ENCODE results near the gene SORCS1.
A peak's percentile ranks its signal among the peaks of the same experiment; 100 is the strongest.

Gene SORCS1

DNA sequence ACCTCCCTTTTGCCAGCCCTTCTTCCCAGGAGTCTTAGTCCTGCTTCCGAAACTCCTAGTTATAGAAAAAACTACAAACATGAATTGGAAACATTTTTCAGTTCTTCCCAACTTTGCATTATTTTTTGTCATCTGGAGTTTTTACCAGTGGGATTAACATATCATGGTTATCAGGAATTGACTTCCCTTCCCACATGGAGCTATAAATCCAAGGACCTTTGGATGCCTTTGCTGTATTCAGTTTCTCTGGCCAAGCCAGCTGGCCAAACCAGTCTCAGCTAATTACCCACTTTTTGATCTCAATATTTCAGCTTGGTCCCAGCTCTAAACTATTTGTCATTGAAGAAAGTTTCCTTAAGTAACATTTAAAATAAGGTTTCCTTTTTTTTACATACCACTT is 570.6 kb downstream of the SORCS1 start:
- Histone ChIP-seq H3K9me3 (ENCODE audit: control insufficient read depth, insufficient read depth, low read length) (no peaks in the 10 kb centered on the region), H3K4me3 (ENCODE audit: low read depth, low read length) (no peak overlapping the region), H3K27ac (ENCODE audit: low read depth, low read length) (no peak overlapping the region), H3K27me3 (ENCODE audit: control insufficient read depth, insufficient read depth, low read length) (no peaks in the 10 kb centered on the region), H3K9ac (ENCODE audit: low read depth, low read length) (no peak overlapping the region), H3K4me1 (ENCODE audit: control insufficient read depth, insufficient read depth, low read length) (no peaks in the 10 kb centered on the region), H3K36me3 (ENCODE audit: control insufficient read depth, insufficient read depth, low read length) (no peaks in the 10 kb centered on the region)

DNA sequence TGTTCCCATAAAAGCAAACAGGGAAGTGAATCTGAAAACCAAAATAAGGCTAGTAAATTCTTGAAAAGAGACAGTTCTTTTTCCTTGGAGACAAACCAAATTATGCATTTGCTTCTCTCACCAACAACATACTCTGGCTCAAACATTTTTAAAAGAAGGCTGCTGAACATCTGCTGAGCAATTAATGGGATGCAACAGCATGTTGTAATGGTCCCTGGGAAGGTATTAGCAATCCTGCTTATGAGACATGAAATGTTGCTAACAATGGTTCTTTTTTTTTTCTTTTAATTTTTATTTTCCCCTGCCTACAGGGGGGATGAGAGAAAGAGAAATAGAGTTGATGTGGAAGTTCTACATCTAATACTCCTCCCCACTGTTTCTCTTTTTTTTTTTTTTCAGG is 572.1 kb downstream of the SORCS1 start:
- H3K9me3 ChIP-seq (ENCODE audit: control insufficient read depth, insufficient read depth, low read length): no peaks in the 10 kb centered on the region
- no peak overlapping the region for H3K9ac ChIP-seq (ENCODE audit: low read depth, low read length)
- no peak overlapping the region for H3K4me3 ChIP-seq (ENCODE audit: low read depth, low read length)
- H3K27me3 ChIP-seq (ENCODE audit: control insufficient read depth, insufficient read depth, low read length): no peaks in the 10 kb centered on the region
- H3K36me3 ChIP-seq (ENCODE audit: control insufficient read depth, insufficient read depth, low read length): no peaks in the 10 kb centered on the region
- H3K27ac ChIP-seq (ENCODE audit: low read depth, low read length): no peak overlapping the region
- no peaks in the 10 kb centered on the region for H3K4me1 ChIP-seq (ENCODE audit: control insufficient read depth, insufficient read depth, low read length)

DNA sequence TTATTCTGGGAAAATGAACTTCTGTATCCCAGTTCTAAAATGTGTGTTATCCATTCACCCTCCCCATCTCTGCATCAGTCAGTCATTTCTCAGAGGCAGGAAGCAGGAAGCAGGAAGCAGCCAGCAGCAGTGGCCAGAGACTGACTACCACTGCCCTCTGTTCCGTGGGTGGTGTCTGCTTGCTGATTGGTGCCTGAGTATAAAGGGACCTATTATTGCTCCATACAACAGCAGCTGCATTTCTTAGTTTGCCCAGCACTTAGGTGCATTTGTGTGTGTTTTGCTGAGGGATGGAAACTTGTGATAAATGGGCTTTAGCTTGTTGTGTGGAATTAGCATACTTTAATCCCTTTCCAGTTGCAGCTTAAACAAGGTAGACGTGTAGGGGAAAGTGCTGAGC is 582.2 kb downstream of the SORCS1 start:
- Histone ChIP-seq H3K9me3 (ENCODE audit: control insufficient read depth, insufficient read depth, low read length) (no peaks in the 10 kb centered on the region), H3K36me3 (ENCODE audit: control insufficient read depth, insufficient read depth, low read length) (no peaks in the 10 kb centered on the region), H3K4me3 (ENCODE audit: low read depth, low read length) (no peak overlapping the region), H3K27ac (ENCODE audit: low read depth, low read length) (no peak overlapping the region), H3K27me3 (ENCODE audit: control insufficient read depth, insufficient read depth, low read length) (no peaks in the 10 kb centered on the region), H3K4me1 (ENCODE audit: control insufficient read depth, insufficient read depth, low read length) (peaks cover 7% of the 10 kb centered on the region), H3K9ac (ENCODE audit: low read depth, low read length) (no peak overlapping the region)

- H3K4me3 ChIP-seq (ENCODE audit: low read depth, low read length): peak overlapping the region; percentile 30; the same call in 1 of the 2 replicates
Observed at GRCh38 chr10:106577756-106578155, 586.8 kb downstream of the SORCS1 start.

DNA sequence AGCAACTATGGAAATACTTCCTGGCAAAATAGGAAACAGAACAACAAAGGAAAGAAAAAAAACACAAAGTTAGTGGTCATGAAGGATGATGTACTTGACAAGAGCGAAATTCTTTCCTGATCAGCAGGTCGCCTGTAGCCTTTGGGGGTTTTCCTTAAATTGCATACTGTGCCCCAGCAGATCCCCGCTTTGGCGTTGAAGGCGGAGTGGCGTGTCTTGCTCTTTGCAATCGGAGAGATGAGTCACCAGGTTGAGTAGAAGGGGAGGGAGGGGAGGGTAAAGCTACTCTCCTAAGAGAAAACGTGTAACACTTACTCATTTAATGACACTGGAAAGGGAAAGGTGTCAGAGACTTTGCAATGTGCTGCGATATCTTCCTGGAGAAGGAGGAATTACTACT is 587.2 kb downstream of the SORCS1 start:
- peaks cover 23% of the 10 kb centered on the region for H3K4me1 ChIP-seq (ENCODE audit: control insufficient read depth, insufficient read depth, low read length)
- no peak overlapping the region for H3K9ac ChIP-seq (ENCODE audit: low read depth, low read length)
- H3K36me3 ChIP-seq (ENCODE audit: control insufficient read depth, insufficient read depth, low read length): no peaks in the 10 kb centered on the region
- H3K27me3 ChIP-seq (ENCODE audit: control insufficient read depth, insufficient read depth, low read length): no peaks in the 10 kb centered on the region
- H3K27ac ChIP-seq (ENCODE audit: low read depth, low read length): no peak overlapping the region
- H3K9me3 ChIP-seq (ENCODE audit: control insufficient read depth, insufficient read depth, low read length): no peaks in the 10 kb centered on the region
- peak overlapping the region; percentile 30; the same call in 1 of the 2 replicates for H3K4me3 ChIP-seq (ENCODE audit: low read depth, low read length)

More at GRCh38 chr10:106577756-106578155, 586.8 kb downstream of the SORCS1 start:
- H3K36me3 ChIP-seq (ENCODE audit: control insufficient read depth, insufficient read depth, low read length): no peaks in the 10 kb centered on the region
- H3K4me1 ChIP-seq (ENCODE audit: control insufficient read depth, insufficient read depth, low read length): peaks cover 22% of the 10 kb centered on the region
- no peak overlapping the region for H3K9ac ChIP-seq (ENCODE audit: low read depth, low read length)
- H3K27me3 ChIP-seq (ENCODE audit: control insufficient read depth, insufficient read depth, low read length): no peaks in the 10 kb centered on the region
- H3K9me3 ChIP-seq (ENCODE audit: control insufficient read depth, insufficient read depth, low read length): no peaks in the 10 kb centered on the region
- no peak overlapping the region for H3K27ac ChIP-seq (ENCODE audit: low read depth, low read length)

DNA sequence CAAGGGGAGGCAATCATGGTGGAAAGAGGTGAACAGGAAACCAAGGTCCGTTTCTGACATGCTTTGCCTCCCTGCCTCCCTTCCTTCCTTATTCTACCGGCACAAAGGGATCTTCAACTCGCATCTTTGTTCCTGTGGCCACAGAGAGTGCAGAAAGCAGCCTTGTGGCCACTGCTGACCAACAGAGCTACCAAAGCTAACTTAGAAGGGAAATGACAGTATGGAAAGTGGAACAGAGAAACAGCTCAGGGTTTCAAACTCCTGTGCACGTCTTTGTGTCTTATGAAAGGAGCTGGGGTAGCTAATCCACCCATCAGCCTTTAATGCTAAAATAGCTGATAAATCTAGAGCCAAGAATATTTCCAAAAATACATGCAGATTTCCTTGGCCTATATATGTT is 588.0 kb downstream of the SORCS1 start:
- no peak overlapping the region for H3K9ac ChIP-seq (ENCODE audit: low read depth, low read length)
- H3K27me3 ChIP-seq (ENCODE audit: control insufficient read depth, insufficient read depth, low read length): no peaks in the 10 kb centered on the region
- H3K4me1 ChIP-seq (ENCODE audit: control insufficient read depth, insufficient read depth, low read length): peaks cover 23% of the 10 kb centered on the region
- H3K27ac ChIP-seq (ENCODE audit: low read depth, low read length): no peak overlapping the region
- no peak overlapping the region for H3K4me3 ChIP-seq (ENCODE audit: low read depth, low read length)
- H3K9me3 ChIP-seq (ENCODE audit: control insufficient read depth, insufficient read depth, low read length): no peaks in the 10 kb centered on the region
- H3K36me3 ChIP-seq (ENCODE audit: control insufficient read depth, insufficient read depth, low read length): no peaks in the 10 kb centered on the region

DNA sequence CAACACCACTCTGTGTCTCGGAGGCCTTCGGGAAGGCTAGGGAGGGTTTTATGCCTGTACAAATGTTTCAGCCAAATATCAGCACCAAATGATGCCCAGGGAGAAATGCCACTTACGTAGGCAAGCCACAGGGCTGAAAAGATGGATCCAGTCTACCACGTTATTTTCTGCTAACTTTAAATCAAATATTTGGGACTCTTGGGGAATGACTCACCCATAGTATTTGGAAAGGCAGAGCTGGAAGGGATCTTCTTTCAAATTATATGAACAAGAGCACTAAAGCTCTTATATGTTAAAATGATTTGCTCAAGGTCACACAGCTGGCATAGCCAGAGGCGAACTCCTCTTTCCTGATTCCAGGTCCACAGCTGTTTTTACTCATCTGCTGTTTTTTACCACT is 591.4 kb downstream of the SORCS1 start:
- Histone ChIP-seq H3K27me3 (ENCODE audit: control insufficient read depth, insufficient read depth, low read length) (no peaks in the 10 kb centered on the region), H3K27ac (ENCODE audit: low read depth, low read length) (no peak overlapping the region), H3K36me3 (ENCODE audit: control insufficient read depth, insufficient read depth, low read length) (no peaks in the 10 kb centered on the region), H3K9me3 (ENCODE audit: control insufficient read depth, insufficient read depth, low read length) (no peaks in the 10 kb centered on the region), H3K4me3 (ENCODE audit: low read depth, low read length) (no peak overlapping the region), H3K4me1 (ENCODE audit: control insufficient read depth, insufficient read depth, low read length) (peaks cover 23% of the 10 kb centered on the region), H3K9ac (ENCODE audit: low read depth, low read length) (no peak overlapping the region)

DNA sequence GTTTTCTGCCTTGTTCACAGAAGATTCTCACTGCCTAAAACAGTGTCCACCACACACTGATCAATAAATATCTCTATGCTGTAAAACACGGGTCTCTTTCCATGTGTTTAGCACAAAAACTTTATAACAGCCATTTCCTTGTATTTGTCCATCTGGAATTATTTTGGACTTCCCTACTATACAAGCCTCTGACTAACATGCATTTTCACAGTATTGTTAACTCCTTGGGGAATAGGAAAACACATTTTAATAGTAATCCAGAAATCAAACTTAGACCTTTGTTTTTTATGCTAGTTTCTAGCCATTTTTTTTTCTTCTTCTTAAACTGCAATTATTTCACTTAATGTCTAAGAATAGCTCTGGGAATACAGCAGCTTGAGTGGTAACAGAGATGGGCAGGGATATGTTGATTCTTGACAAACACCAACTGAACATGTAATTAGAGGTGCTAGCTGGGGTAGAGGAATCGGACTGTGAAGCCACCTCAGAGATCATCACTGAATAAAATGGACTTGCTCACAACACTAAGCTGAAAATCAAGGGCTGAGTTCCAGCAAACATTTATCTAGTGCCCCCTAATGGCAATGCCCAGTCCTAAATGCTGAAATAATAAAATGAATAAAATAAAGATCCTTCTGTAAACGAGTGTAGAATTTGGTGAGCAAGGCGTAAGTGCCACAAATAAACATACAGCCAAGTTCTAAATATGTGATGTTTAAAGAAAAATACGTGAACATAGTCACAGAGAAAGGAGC is 593.1 kb downstream of the SORCS1 start:
- peaks cover 9% of the 10 kb centered on the region; the same call in 1 of the 2 replicates for H3K4me1 ChIP-seq (ENCODE audit: control insufficient read depth, insufficient read depth, low read length)
- H3K27ac ChIP-seq (ENCODE audit: low read depth, low read length): no peak overlapping the region
- H3K4me3 ChIP-seq (ENCODE audit: low read depth, low read length): no peak overlapping the region
- H3K9ac ChIP-seq (ENCODE audit: low read depth, low read length): no peak overlapping the region
- no peaks in the 10 kb centered on the region for H3K36me3 ChIP-seq (ENCODE audit: control insufficient read depth, insufficient read depth, low read length)
- H3K27me3 ChIP-seq (ENCODE audit: control insufficient read depth, insufficient read depth, low read length): no peaks in the 10 kb centered on the region
- no peaks in the 10 kb centered on the region for H3K9me3 ChIP-seq (ENCODE audit: control insufficient read depth, insufficient read depth, low read length)

GRCh38 chr10:106570268-106570667 is 594.2 kb downstream of the SORCS1 start:
- Histone ChIP-seq H3K4me3 (ENCODE audit: low read depth, low read length) (no peak overlapping the region), H3K27me3 (ENCODE audit: control insufficient read depth, insufficient read depth, low read length) (no peaks in the 10 kb centered on the region), H3K4me1 (ENCODE audit: control insufficient read depth, insufficient read depth, low read length) (peaks cover 9% of the 10 kb centered on the region; the same call in 1 of the 2 replicates), H3K27ac (ENCODE audit: low read depth, low read length) (no peak overlapping the region), H3K36me3 (ENCODE audit: control insufficient read depth, insufficient read depth, low read length) (no peaks in the 10 kb centered on the region), H3K9me3 (ENCODE audit: control insufficient read depth, insufficient read depth, low read length) (no peaks in the 10 kb centered on the region), H3K9ac (ENCODE audit: low read depth, low read length) (no peak overlapping the region)

DNA sequence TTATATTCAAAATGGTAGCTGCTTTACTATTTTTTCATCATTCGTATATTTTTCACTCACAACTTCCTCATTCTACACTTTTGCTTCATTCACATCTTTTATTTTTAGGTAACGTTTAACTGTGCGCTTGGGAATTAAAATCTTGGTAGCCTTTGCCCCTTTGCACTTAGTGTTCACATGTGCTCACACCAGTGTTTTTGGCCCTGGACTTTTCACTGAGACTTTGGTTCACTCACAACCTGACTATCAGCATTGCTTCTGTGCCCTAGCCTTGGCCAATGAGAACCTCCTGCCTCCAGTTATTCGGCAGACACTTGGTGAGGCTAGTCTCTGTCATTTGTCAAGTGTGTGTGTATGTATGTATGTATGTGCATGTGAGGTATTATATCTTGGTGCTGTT is 596.9 kb downstream of the SORCS1 start:
- H3K9me3 ChIP-seq (ENCODE audit: control insufficient read depth, insufficient read depth, low read length): no peaks in the 10 kb centered on the region
- H3K36me3 ChIP-seq (ENCODE audit: control insufficient read depth, insufficient read depth, low read length): no peaks in the 10 kb centered on the region
- no peak overlapping the region for H3K4me3 ChIP-seq (ENCODE audit: low read depth, low read length)
- no peak overlapping the region for H3K27ac ChIP-seq (ENCODE audit: low read depth, low read length)
- H3K4me1 ChIP-seq (ENCODE audit: control insufficient read depth, insufficient read depth, low read length): peaks cover 12% of the 10 kb centered on the region
- no peaks in the 10 kb centered on the region for H3K27me3 ChIP-seq (ENCODE audit: control insufficient read depth, insufficient read depth, low read length)
- H3K9ac ChIP-seq (ENCODE audit: low read depth, low read length): no peak overlapping the region

GRCh38 chr10:106566873-106567272 is 597.6 kb downstream of the SORCS1 start:
- H3K9me3 ChIP-seq (ENCODE audit: control insufficient read depth, insufficient read depth, low read length): no peaks in the 10 kb centered on the region
- no peak overlapping the region for H3K9ac ChIP-seq (ENCODE audit: low read depth, low read length)

More at GRCh38 chr10:106566873-106567272, 597.6 kb downstream of the SORCS1 start:
- Histone ChIP-seq H3K27me3 (ENCODE audit: control insufficient read depth, insufficient read depth, low read length) (no peaks in the 10 kb centered on the region), H3K27ac (ENCODE audit: low read depth, low read length) (no peak overlapping the region), H3K4me3 (ENCODE audit: low read depth, low read length) (no peak overlapping the region), H3K4me1 (ENCODE audit: control insufficient read depth, insufficient read depth, low read length) (peaks cover 12% of the 10 kb centered on the region), H3K36me3 (ENCODE audit: control insufficient read depth, insufficient read depth, low read length) (no peaks in the 10 kb centered on the region)
